OCI-LY3 (cell line): ENCODE data around the gene DOP1B.
A peak's percentile ranks its signal among the peaks of the same experiment; 100 is the strongest.
"Not testable (repeated sequence)": the region's sequence is repeated elsewhere in the genome, so short reads cannot be mapped to it uniquely, and the experiment has no call there.

Experiments
- H2AFZ ChIP-seq: fragments of 200-600, 300-600 bp; shearing (Covaris generic); 2 replicates; pipeline ENCODE4 v1.6.0; 2014; ENCODE audit warnings: antibody characterized with exemption, low read depth, low read length
- H3K27ac ChIP-seq: fragments of 200-600, 300-600 bp; sonication (generic); 2 replicates; pipeline ENCODE4 v1.5.1; 2014; ENCODE audit warnings: mild to moderate bottlenecking, low read length, moderate library complexity, mixed read lengths
- H3K27me3 ChIP-seq: fragments of 200-600, 300-600 bp; sonication (generic); 2 replicates; pipeline ENCODE4 v1.6.1; 2014; ENCODE audit warnings: low read depth, low read length, mixed read lengths
- H3K36me3 ChIP-seq: fragments of 200-600, 300-600 bp; sonication (generic); replicated peaks from 2 replicates; pipeline ENCODE3; 2014; ENCODE audit warnings: low read depth, low read length, mixed read lengths
- H3K4me1 ChIP-seq: fragments of 300-600, 200-600 bp; sonication (generic); 2 replicates; pipeline ENCODE4 v1.6.1; 2014; ENCODE audit warnings: low read length, mixed read lengths
- H3K4me2 ChIP-seq: fragments of 200-600, 300-600 bp; sonication (generic); 2 replicates; pipeline ENCODE4 v1.6.1; 2014; ENCODE audit warnings: low read length, mixed read lengths
- H3K4me3 ChIP-seq: fragments of 300-600, 200-600 bp; sonication (generic); 2 replicates; pipeline ENCODE4 v1.5.1; 2014; ENCODE audit warnings: antibody characterized with exemption, mild to moderate bottlenecking, low read length, moderate library complexity
- H3K79me2 ChIP-seq: fragments of 300-600, 200-600 bp; shearing (Covaris generic); 2 replicates; pipeline ENCODE4 v1.6.1; 2014; ENCODE audit warnings: mild to moderate bottlenecking, low read length, mixed read lengths
- H3K9ac ChIP-seq: fragments of 300-600, 200-600 bp; shearing (Covaris generic); 2 replicates; pipeline ENCODE4 v1.6.0; 2014; ENCODE audit warnings: mild to moderate bottlenecking, low read length, moderate library complexity
- H3K9me3 ChIP-seq: fragments of 200-600, 300-600 bp; shearing (Covaris generic); 2 replicates; pipeline ENCODE4 v1.6.1; 2014; ENCODE audit warnings: low read length, mixed read lengths; ENCODE audit not compliant: insufficient read depth
- H4K20me1 ChIP-seq: fragments of 200-600, 300-600 bp; sonication (generic); 2 replicates; pipeline ENCODE4 v1.6.1; 2016; ENCODE audit warnings: low read length, mixed read lengths; ENCODE audit not compliant: insufficient read depth
- EZH2phosphoT487 ChIP-seq: fragments of 200-600 bp; shearing (Covaris generic); IDR thresholded peaks from 2 replicates; pipeline ENCODE4 v1.6.1; 2018; ENCODE audit warnings: antibody characterized with exemption, mixed run types, low read depth
- TF ChIP-seq, protein P1 (sequence below): fragments of 200-600, 300-600 bp; sonication (generic); IDR thresholded peaks from 2 replicates; pipeline ENCODE4 v1.5.1; 2014; ENCODE audit warnings: antibody characterized with exemption, low read length, low read depth

Gene DOP1B

GRCh38 chr21:36126621-36127110 is 30.0 kb upstream of the DOP1B start:
- no peak overlapping the region for H3K4me3 ChIP-seq
- no peaks in the 10 kb centered on the region for H3K79me2 ChIP-seq
- no peaks in the 10 kb centered on the region for H3K36me3 ChIP-seq
- H3K27me3 ChIP-seq = no peaks in the 10 kb centered on the region
- TF ChIP-seq, protein P1, sequence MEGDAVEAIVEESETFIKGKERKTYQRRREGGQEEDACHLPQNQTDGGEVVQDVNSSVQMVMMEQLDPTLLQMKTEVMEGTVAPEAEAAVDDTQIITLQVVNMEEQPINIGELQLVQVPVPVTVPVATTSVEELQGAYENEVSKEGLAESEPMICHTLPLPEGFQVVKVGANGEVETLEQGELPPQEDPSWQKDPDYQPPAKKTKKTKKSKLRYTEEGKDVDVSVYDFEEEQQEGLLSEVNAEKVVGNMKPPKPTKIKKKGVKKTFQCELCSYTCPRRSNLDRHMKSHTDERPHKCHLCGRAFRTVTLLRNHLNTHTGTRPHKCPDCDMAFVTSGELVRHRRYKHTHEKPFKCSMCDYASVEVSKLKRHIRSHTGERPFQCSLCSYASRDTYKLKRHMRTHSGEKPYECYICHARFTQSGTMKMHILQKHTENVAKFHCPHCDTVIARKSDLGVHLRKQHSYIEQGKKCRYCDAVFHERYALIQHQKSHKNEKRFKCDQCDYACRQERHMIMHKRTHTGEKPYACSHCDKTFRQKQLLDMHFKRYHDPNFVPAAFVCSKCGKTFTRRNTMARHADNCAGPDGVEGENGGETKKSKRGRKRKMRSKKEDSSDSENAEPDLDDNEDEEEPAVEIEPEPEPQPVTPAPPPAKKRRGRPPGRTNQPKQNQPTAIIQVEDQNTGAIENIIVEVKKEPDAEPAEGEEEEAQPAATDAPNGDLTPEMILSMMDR = no peak
- H3K9me3 ChIP-seq = no peaks in the 10 kb centered on the region
- H3K4me2 ChIP-seq = no peak overlapping the region
- H3K9ac ChIP-seq = no peak overlapping the region
- no peak overlapping the region for H2AFZ ChIP-seq
- H4K20me1 ChIP-seq = no peaks in the 10 kb centered on the region
- H3K4me1 ChIP-seq = peaks cover 13% of the 10 kb centered on the region
- H3K27ac ChIP-seq = no peak overlapping the region

GRCh38 chr21:36127250-36127904 is 29.2 kb upstream of the DOP1B start:
- H3K27me3 ChIP-seq = no peaks in the 10 kb centered on the region
- no peak overlapping the region for H3K9ac ChIP-seq
- H4K20me1 ChIP-seq = no peaks in the 10 kb centered on the region
- H2AFZ ChIP-seq = no peak overlapping the region
- H3K4me1 ChIP-seq = peaks cover 13% of the 10 kb centered on the region
- TF ChIP-seq EZH2phosphoT487 = no peak
- TF ChIP-seq, protein P1 = no peak
- H3K36me3 ChIP-seq = no peaks in the 10 kb centered on the region
- no peaks in the 10 kb centered on the region for H3K79me2 ChIP-seq
- H3K4me3 ChIP-seq = no peak overlapping the region
- H3K4me2 ChIP-seq = no peak overlapping the region
- no peaks in the 10 kb centered on the region for H3K9me3 ChIP-seq
- no peak overlapping the region for H3K27ac ChIP-seq

GRCh38 chr21:36127977-36128376 is 28.6 kb upstream of the DOP1B start:
- Histone ChIP-seq H3K9me3 (no peaks in the 10 kb centered on the region), H3K27me3 (no peaks in the 10 kb centered on the region), H2AFZ (no peak overlapping the region), H3K79me2 (no peaks in the 10 kb centered on the region), H3K9ac (no peak overlapping the region), H4K20me1 (no peaks in the 10 kb centered on the region), H3K4me2 (no peak overlapping the region), H3K36me3 (no peaks in the 10 kb centered on the region), H3K27ac (no peak overlapping the region), H3K4me1 (peaks cover 13% of the 10 kb centered on the region), H3K4me3 (no peak overlapping the region)
- TF ChIP-seq EZH2phosphoT487 = no peak
- TF ChIP-seq, protein P1 = no peak

GRCh38 chr21:36129219-36129618 is 27.4 kb upstream of the DOP1B start:
- H3K4me1 ChIP-seq = peaks cover 14% of the 10 kb centered on the region
- H3K4me2 ChIP-seq = no peak overlapping the region
- H4K20me1 ChIP-seq = no peaks in the 10 kb centered on the region
- peak overlapping the region; percentile 39; the same call in 1 of the 2 replicates for H2AFZ ChIP-seq
- H3K79me2 ChIP-seq = no peaks in the 10 kb centered on the region
- no peaks in the 10 kb centered on the region for H3K27me3 ChIP-seq
- H3K36me3 ChIP-seq = no peaks in the 10 kb centered on the region
- H3K9ac ChIP-seq = no peak overlapping the region
- no peak overlapping the region for H3K4me3 ChIP-seq
- no peak overlapping the region for H3K27ac ChIP-seq
- no peaks in the 10 kb centered on the region for H3K9me3 ChIP-seq
- no peak for TF ChIP-seq EZH2phosphoT487
- TF ChIP-seq, protein P1 = no peak

- H3K9ac ChIP-seq = 0 out of 2 replicates have a peak overlapping the region, but pooled peaks have one; percentile 35
- H3K4me2 ChIP-seq = peak overlapping the region; percentile 81
- H3K4me1 ChIP-seq = peaks cover 21% of the 10 kb centered on the region
These were observed 26.2 kb upstream of the DOP1B start for GRCh38 chr21:36130414-36130762.

DNA sequence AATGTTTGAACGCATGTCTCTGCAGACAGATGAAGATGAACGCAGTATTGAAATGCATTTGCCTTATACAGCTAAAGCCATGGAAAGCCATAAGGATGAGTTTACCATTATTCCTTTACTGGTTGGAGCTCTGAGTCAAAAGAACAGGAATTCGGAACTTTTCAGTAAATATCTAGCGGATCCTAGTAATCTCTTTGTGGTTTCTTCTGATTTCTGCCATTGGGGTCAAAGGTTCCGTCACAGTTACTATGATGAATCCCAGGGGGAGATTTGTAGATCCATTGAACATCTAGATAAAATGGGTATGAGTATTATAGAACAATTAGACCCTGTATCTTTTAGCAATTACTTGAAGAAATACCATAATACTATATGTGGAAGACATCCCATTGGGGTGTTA is 25.8 kb upstream of the DOP1B start:
- not testable (repeated sequence) for H3K36me3 ChIP-seq, H2AFZ ChIP-seq, H3K79me2 ChIP-seq, H3K9me3 ChIP-seq, H3K27me3 ChIP-seq, H3K27ac ChIP-seq, H4K20me1 ChIP-seq
- Histone ChIP-seq H3K4me1 (peaks cover 17% of the 10 kb centered on the region), H3K4me3 (peak overlapping the region; percentile 74), H3K4me2 (peak overlapping the region; percentile 81), H3K9ac (0 out of 2 replicates have a peak overlapping the region, but pooled peaks have one; percentile 35)

More at GRCh38 chr21:36130414-36130762, 26.2 kb upstream of the DOP1B start:
- not testable (repeated sequence) for H3K27ac ChIP-seq, H4K20me1 ChIP-seq, H3K79me2 ChIP-seq, H3K9me3 ChIP-seq, H3K36me3 ChIP-seq, H2AFZ ChIP-seq, H3K27me3 ChIP-seq
- H3K4me3 ChIP-seq = peak overlapping the region; percentile 74
